HepG2 (cell line): ENCODE results near the gene TMEM132D.

Source experiments
- AGO2 ChIP-seq: fragments of 200-400 bp; formaldehyde crosslinking; optimal IDR thresholded peaks from 2 replicates; pipeline ENCODE3; 2017; ENCODE audit warnings: mild to moderate bottlenecking, low read depth, low read length, moderate library complexity
- ISX ChIP-seq: sonication (generic); formaldehyde crosslinking; conservative IDR thresholded peaks from 2 replicates; pipeline ENCODE4 v1.5.0; 2020; ENCODE audit warnings: missing genetic modification reagents
- MAZ ChIP-seq, 2 experiments: sonication (generic) in 1 of 2; formaldehyde crosslinking in 1 of 2; IDR thresholded peaks; 2 replicates each; pipeline versions ENCODE4 v1.5.0 to v1.6.1; 2012 to 2020; ENCODE audit warnings: low read depth in 2 of 2, mild to moderate bottlenecking in 2 of 2, borderline replicate concordance in 1 of 2, improper control_type of control experiment in 1 of 2, low read length in 1 of 2, missing genetic modification reagents in 1 of 2, moderate library complexity in 1 of 2
- MXI1 ChIP-seq: IDR thresholded peaks from 3 replicates; pipeline ENCODE4 v1.6.1; 2012; ENCODE audit warnings: low read depth, low read length, inconsistent platforms, borderline replicate concordance
- SMC3 ChIP-seq: IDR thresholded peaks from 2 replicates; pipeline ENCODE4 v1.6.1; 2011; ENCODE audit warnings: low read length, improper control_type of control experiment
- SP4 ChIP-seq: sonication (generic); formaldehyde crosslinking; IDR thresholded peaks from 2 replicates; pipeline ENCODE4 v1.8.1; 2023; ENCODE audit warnings: mild to moderate bottlenecking, missing genetic modification reagents
- ZNF670 ChIP-seq: sonication (generic); formaldehyde crosslinking; IDR thresholded peaks from 2 replicates; pipeline ENCODE4 v1.8.0; 2022; ENCODE audit warnings: mild to moderate bottlenecking, missing genetic modification reagents, borderline replicate concordance
- ZNF674 ChIP-seq: sonication (generic); formaldehyde crosslinking; IDR thresholded peaks from 2 replicates; pipeline ENCODE4 v1.5.0; 2020; ENCODE audit warnings: low read depth, mild to moderate bottlenecking, missing genetic modification reagents
- ZSCAN29 ChIP-seq: sonication (generic); formaldehyde crosslinking; conservative IDR thresholded peaks from 2 replicates; pipeline ENCODE4 v1.4.0; 2020; ENCODE audit warnings: mild to moderate bottlenecking, missing genetic modification reagents
- TF ChIP-seq, protein P1 (sequence below): IDR thresholded peaks from 2 replicates; pipeline ENCODE4 v1.6.1; 2016; ENCODE audit warnings: missing compliant biosample characterization, missing genetic modification reagents, borderline replicate concordance

DNA sequence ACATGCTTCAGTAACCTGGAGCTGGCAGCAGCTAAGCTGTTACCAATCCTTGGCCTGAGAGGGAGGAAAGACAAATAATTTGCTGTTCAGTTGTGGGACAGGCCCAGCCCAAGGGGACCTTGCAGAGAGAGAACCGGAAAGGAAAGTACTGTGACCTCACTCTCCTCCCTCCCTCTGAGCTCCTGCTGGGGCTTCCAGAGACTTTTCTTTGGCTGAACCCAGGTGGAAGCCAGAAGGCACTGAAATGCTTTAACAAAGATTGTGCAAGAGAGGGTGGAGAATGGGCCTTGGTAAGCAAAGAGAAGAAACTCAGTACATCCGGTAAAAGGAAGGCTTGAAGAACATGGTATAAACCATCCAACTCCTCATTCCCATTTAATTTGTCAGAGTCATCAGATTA, 593.5 kb downstream of the TMEM132D start:
- no peak for TF ChIP-seq SP4 (CRISPR knock-in tag)
- TF ChIP-seq, protein P1, sequence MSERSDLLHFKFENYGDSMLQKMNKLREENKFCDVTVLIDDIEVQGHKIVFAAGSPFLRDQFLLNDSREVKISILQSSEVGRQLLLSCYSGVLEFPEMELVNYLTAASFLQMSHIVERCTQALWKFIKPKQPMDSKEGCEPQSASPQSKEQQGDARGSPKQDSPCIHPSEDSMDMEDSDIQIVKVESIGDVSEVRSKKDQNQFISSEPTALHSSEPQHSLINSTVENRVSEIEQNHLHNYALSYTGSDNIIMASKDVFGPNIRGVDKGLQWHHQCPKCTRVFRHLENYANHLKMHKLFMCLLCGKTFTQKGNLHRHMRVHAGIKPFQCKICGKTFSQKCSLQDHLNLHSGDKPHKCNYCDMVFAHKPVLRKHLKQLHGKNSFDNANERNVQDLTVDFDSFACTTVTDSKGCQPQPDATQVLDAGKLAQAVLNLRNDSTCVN (CRISPR knock-in tag): no peak
- TF ChIP-seq MXI1: no peak
- TF ChIP-seq ZSCAN29 (CRISPR knock-in tag): no peak
- no peak for TF ChIP-seq SMC3
- TF ChIP-seq ZNF670: no peak
- no peak for TF ChIP-seq ISX (CRISPR knock-in tag)
- TF ChIP-seq MAZ (IDR thresholded peaks at IDR 0.05; ENCODE audit: borderline replicate concordance, low read depth, low read length): no peak
- no peak for TF ChIP-seq MAZ (CRISPR knock-in tag; IDR thresholded peaks at IDR 0.05; ENCODE audit: low read depth)
- no peak for TF ChIP-seq AGO2
- TF ChIP-seq ZNF674 (CRISPR knock-in tag): no peak
